GM21619 (cell line): ENCODE measurements around the gene MOG.

Source experiments
- ATAC-seq: cut with Tn5 transposase; IDR thresholded peaks from one replicate; pipeline ENCODE4 v1.9.1; 2021; ENCODE audit not compliant: unreplicated experiment

The MOG gene

DNA sequence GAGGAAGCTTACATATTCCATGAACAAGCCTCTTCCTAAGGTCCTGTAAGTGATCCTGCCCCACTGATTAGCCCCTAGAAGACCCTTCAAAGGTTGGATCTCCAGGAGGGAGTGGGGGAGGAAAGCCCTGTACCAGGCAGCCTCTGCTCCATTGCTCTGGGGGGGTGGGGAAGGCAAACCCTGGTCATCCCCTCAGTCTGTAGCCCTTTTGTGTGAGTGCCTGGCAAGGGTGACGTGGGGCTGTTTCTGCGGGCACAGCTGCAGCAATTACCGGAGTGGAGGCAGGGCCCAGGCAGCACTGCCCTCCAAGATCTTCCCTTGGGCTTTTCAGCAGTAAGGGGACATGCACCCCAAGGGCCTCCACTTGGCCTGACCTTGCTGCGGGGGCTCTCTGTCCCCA lies at the start of gene MOG:
Gene MOG, plus strand, starts transcription at position 295 of the 400 bp plus-strand sequence. CDS start 118 bp downstream, outside the sequence.
- no peak for ATAC-seq

DNA sequence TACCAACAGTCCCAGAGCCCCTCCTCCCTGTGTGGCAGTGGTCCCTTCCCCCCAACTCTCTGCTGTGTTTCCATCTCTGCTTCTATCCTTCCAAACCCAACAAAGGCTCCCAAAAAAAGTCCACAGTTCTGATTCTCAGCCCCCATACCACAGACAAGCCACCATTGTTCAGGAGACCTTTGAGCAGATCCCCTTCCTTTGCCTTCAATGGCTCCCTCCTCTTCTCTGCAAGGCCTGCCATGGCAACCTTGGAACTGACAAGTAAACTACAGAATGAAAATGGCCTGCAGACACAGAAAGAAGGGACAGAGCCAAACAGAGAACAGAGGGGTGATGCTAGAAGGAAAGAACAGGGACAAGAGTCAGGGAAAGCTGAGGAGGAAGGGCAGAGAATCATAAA lies 48.8 kb upstream of the MOG start:
- ATAC-seq = no peak

DNA sequence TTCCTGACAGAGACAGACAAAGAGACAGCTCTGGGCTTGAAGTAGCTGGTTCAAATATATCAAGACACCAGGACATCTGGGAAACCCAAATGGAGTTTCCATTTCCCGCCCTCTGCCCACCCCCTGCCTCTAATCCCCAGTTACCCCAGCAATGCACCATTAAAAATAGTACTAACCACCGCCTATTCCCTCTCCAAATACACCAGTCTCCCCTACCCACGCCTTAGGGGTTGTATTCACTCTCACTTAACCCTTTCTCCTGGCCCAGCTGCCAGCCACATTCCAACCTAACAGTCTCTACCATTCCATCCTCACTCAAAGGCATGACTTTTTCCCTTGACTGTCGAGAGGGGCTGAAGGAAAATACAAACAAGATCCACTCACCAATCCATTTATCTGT lies 46.4 kb upstream of the MOG start:
- ATAC-seq = no peak

DNA sequence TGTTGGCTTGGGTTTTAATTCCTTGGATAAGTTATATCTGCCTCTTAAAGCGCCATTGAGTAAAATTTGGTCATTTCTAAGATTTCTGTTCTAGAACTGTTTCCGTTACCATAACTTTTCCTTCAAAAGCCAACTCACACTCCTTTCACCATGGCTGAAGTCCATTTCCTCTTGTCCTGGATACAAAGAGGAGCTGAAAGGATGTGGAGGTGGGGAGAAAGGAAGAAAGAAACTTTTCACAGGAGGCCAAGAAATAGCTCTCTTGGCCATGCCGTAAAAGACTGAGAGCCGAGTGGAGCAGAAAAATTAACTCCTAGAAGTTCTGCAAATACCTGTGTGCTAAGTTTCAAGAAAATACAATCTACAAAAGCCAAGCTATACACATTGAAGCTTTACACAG lies 45.5 kb upstream of the MOG start:
- ATAC-seq = no peak

DNA sequence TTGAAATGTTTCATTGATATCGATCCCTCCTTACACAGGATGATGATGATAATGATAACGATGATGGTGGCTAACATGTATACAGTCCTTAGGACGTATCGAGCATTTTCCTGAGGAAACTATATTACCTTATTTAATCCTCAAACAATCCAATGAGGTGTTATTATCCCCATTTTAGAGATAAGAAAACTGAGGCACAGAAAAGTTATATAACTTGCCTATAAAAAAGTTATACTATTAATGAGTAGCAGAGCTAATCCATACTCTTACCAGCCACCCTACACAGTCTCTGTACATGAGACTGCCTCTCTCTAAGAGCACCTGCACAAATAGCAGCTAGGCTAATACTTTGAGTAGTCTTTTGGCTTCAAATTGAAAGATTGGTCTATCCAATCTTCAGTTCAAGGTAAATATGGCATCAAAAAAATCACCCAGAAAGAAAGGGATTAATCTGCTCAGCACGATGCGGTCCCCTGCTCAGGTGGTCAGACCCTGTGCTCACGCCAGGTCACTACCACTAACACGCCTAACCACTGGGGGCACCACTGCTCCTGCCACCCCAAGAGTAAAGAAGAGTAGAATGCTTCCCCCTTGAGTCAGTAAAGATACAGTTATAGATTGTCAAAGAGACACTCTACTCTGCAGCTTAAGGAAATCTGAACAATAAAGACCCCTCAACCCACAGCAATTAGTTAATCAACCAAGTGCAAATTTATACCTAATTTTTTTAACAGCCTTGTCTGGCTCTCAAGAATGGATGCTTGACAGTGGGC lies 38.9 kb upstream of the MOG start:
- no peak for ATAC-seq

DNA sequence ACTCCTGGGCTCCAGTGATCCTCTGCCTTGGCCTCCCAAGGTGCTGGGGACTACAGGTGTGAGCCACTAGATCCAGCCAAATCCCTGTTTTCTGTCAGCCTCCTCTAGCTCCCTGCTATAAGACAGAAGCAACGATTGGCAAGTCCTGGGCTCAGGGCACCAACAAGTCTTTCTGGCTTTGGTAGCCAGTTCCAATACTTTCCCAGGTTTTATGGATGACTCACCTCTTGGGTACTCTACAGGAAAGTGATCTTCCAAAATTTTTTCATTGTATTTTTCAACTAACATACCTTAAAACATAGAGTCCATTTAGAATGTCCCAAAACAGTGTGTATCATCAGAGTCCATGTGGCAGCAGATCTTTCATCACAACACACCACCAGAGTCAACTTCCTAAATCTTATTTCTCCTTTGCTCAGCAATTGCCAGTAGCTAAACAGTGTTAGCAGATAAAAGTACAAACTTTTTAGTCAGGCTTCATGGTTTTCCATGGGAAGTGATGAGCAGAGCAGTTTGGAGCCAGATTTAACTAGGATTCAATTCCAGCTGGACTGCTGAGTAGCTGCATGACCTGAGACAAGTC lies 37.2 kb upstream of the MOG start:
- ATAC-seq = no peak

DNA sequence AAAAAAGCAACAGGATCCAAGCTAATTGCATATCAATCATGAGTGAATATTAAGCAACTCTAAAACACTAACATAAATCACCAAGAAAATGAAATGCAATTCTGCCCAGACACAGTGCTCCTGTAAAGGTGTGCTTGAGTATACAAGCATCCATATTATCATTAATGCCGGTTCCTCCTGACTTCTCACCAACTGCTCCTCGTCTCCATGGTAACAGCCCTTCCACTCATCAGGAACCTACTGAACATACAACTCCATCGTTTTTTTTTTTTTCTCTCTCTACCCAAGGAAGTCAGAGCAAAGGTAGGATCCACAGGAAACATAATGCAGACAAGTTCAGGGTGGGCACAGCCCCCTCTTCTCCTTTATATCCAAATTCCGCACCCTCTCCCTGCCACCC lies 36.3 kb upstream of the MOG start:
- no peak for ATAC-seq

DNA sequence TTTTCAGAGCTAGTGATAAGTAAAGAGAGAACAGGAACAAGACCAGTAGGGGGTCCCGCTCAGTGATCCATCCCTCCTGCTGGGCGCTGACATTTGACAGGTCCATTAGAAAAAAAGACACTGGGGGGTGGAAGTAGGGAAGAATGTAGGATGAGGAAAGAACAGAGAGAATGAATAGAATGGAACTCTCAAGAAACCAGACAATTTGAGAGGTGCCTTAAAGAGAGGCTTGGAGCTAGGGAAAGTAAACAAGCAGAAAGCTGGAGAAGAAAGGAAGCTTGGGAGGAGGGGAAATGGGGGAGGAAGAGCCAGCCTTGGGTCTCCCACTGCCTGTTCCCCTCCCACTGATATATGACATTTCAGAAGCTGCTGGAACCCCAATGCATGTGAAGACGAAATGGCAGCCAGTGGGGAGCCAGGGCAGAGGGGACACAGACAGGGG lies 32.4 kb upstream of the MOG start:
- ATAC-seq = no peak

DNA sequence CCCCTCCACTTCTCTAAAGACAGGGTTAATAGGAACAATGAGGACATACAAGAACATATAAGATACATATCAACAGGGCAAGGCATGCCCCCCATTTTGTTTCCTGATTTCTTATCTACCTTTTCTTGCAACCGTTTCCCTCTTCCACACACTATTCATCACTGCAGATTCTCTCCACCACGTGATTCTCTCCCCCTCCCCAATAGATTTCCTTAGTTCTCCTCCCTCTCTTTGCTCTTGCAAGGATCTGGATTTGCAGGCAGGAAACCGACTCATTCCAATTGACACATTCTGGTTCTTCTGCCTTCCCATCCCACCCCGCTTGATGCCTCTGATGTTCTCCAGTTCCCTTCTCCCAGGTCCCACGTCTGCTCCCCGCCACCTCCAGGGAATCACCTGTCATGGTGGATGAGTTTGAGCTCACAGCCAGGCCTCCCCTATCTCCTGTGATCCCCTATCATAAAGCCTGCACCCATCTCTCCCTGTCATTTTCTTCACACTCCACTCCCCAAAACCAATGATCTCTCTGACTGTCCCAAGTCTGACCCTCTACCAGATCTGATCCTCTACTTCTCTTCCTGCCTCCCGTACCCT lies 31.5 kb upstream of the MOG start:
- ATAC-seq = no peak

DNA sequence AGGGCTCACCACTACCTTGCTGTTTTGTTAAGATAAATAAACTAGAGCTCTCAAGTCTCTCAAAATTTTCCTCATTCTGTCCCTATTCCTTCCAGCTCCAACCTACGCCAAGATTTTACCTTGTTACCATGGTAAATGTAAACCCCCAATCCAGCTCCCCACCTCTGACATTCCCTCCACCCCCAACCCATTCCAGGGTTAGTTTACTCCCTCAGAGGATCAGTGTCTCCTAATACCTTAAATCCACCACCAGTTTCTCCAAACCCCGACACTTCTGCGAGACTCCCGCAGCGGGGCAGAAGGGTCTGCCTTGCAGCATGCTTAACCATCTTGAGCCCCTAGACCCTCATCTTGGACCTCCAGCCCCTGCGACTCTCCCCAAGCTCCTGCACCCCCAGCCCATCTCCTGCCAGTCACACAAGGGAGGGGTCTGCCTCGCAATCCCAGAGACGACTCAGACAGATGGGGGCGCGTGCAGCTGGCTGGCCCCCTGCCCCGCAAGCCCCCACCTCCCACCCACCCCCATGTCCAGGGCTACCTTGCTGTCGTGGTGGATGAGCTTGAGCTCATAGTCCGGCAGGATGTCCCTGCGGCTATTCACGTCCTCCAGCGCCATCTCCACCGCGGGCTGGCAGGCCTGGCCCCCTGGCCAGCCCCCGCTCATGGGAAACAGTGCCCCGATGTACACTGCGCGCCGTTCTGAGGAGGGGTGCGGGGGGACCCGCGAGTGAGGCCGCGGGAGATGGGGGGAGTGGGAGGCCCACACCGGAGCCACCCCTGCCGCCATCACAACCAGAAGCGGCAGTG lies 29.7 kb upstream of the MOG start:
- ATAC-seq = no peak

DNA sequence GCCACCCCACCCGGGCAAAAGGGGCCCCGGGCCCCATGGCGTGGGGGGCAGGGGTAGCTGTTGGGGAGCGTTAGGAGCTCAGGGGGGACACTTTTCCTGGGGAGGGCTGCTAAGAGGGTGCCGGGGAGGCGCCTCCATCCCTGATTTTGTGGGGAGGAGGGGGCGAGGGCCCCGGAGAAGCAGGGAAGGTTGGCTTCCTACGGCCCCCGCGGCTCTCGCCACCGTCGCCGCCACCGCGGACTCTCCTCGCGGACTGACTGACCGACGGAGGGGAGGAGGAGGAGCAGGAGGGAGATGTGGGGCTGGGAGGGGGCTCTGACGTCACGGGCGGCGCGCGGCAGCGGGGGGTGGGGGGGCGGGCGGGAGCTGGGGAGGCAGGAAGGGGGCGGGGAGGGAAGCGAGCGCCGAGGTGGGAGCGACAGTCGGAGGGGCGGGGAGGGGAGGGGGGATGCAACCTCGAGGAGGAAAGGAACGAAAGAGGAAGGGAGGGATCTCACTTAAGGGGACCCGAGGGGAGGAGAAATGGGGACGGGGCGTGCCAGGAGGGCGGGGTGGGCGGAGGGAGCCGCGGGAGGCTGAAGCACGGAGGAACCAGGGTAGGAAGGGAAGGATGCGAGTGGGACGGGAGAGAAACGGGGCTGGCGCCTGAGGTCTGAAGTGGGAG lies 29.0 kb upstream of the MOG start:
- no peak for ATAC-seq

DNA sequence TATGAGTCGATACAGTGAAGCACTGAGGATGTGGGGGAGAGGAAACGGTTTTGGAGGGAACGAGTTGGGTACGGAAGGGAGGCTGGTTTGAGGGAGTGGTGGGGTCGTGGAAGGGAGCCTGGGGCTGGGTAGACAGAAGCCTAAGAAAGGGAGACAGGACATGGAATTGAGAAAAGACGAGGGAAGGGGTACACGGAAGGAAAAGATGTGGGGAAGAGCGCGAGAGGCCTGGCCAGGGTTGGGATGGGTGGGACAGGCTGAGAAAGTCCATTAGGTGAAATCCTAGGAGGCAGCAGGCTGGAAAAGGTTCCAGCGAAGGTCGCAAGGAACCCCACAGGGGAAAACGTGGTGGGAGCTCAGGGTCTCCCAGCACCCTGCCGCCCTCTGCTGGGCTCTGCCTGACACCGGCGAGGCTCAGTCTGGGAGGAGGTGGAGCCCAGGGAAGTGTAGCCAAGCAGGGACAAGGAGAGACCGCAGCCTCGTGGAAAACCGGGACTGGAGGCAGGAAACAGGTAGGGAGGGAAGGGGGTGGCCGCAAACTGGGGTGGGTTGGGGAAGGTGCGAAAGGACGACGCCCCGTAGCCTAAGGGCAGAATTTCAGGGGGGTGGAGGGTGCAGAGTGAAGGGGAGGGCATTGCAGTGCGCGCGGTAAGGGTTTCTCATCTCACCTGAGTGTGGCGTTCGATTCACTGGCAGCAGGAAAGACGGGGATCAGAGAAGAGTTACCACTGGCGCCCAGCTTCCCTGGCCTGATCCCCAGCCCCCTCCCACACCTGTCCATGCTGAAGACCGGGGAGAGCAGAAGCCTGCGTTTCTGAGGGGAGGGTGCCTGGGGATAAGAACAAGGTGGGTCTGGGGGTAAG lies 28.2 kb upstream of the MOG start:
- ATAC-seq = no peak

DNA sequence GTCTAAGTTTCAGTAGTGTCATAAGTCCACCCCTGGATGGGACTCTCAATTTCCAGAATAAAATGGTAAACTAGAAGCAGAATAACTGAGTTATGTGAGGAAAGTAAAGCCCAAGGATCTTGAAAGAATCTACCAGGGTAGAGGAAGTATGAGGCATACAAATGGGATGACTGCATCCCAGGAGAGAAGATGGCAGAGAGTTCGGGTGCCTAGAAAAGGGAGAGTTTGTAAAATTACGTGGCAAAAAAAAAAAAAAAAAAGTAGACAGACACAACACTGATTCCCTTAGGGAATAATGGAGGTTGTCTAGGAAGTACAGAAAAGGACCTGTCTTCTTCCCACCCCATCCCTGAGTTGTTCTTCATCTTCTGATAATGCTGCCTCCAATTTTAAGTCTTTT lies 27.3 kb upstream of the MOG start:
- ATAC-seq = no peak

DNA sequence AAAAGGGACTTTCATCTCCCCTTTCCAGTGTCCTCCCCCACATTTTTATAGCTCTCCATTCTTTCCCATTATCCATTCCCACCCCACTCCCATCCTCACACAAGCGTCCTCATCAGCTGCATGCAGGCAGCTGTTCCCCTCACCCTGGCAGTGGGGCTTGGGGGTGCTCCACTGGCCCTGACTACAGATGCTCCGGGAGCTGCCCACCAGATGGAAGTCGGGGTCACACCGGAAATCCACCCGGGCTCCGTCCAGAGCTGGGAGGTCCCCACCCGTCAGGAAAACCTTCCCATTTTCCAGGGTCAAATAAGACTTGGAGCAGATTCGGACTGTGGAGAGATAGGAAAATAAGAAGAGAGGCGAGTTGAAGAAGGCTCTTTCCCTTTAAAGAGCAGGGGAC lies 26.6 kb upstream of the MOG start:
- no peak for ATAC-seq

DNA sequence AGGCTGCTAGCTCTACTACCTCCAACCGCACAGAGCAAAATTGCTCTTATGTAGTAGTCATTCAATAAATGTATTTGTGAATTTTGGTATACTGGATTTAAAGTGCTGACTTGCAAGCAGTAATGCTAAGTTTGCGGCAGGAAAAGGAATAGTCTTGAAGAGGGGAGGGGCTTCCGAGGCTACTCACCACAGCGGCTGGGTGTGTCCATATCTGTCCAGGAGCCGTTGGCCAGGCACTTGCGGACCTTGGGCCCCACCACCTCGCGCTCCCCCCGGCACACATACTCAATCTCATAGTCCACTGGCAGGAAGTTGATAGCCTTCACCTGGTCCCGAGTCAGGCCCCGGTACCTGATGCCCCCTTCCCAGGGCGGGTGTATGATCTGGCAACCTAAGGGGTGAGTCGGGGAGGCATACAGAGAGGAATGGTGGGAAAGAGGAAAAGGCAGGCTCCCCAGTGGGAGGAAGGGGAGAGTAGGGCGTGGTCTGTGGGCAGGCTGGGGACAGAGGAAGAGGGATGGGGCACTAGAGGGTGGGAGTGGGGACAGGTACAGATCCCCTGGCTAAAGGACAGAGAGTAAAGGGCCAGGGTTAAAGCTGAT lies 25.6 kb upstream of the MOG start:
- no peak for ATAC-seq

DNA sequence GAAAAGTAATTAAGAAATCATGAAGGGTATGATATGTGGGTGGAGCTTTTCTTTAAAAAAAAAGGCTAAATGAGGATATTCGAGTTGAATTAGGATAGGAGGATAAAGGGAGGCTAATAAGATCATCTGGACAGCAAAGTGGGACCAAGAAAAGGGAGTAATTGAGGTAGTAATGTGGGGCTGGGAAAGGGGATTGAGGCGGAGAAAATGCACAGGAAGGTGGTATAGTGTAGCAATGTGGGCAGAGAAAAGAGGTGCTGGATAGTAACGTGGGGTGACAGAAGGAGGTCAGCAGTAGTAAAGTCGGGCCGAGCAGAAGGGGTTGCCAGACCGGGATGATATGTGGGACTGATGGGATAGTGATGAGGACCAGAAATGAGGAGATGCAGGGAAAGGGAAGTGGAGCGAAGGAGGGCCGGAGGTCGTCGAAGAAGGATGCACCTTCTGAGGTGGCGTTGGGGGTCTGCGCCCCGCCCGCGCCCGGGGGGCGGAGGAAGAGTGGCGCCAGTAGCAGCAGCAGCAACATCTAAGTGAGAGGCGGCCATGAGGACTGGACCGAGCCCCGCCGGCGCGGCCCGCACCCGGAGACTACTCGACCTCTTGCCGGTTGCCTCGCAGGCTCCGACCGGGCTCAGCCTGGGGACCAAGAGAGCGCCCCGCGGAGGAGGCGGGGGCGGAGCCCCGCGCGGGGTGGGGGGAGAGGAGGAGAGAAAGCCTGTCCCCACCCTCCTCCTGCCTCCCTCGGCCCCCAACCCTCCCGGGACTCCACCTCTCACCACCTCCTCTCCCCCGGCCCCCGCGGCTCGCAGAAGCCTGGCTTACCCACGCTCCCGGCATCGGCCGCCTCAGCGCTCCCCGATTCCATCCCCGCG lies 24.8 kb upstream of the MOG start:
- no peak for ATAC-seq

DNA sequence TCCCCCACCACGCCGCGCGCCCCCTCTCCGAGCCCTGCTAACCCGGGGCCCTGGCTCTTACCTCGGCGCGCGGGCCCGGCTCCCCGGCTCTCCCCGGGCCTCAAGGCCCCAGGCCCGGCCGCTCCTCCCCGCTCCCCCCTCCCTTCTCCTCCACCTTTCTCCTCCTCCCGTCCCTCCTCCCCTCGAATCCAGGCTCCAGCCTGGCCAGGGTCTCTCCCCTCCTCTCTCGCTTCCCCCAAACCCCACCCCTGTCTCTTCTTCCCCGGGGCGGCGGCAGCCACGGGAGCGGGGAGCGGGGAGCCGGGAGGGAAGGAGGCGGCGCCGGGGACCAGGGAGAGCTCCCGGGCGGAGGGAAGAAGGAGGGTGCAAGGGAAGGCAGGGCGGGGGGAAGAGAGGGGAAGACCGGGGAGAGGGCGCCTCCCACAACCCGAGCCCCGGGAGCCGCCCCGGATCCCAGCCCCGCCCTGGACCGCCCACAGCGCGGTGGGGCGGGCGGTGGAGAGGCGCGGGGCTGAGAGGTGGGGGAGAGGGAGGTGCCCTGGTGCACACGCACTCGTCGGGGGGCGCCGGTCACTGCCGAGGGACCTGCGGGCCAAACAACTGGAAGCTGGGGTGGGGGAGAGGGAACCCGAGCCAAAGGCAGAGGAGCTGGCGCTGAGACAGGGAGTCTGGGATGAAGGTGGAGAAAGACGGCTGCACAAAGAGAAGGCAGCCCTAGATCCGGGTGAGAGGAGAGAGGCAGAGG lies 23.9 kb upstream of the MOG start, which contains the start of gene GABBR1:
Gene GABBR1, minus strand, starts transcription at position 395 of the 745 bp plus-strand sequence. CDS start 798 bp downstream, outside the sequence.
- peak; percentile 76 for ATAC-seq

DNA sequence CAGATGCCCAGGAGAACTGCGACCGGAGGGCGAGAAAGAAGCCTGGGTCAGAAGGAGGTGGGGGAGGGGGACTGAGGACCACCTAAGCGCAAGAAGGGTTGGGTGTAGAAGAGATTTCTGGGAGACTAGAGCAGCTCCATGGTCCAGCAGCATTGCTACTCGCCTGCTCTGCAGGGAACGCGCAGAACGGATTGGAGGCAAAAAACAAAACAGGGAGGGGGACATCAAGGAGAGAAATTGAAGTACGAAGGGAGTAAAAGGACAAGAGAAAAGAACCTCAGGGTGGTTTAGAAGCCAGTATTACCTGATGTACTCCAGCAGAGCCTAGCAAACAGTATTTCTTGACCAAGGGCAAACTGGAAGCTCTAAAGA lies 23.4 kb upstream of the MOG start:
- no peak for ATAC-seq
